SK-N-SH treated with all-trans-retinoic acid at 6 μM for 48 hours (cell line): Measurements from ENCODE around the gene DNTT.

ENCODE experiments used
- ATAC-seq: fragments of 200-7000 bp; cut with Tn5 transposase; 3 replicates; pipeline ENCODE4 v1.9.1; 2020; ENCODE audit warnings: mild to moderate bottlenecking, moderate library complexity
- ARNTL ChIP-seq: fragments of 450-650 bp; formaldehyde crosslinking; IDR thresholded peaks from 2 replicates; pipeline ENCODE4 v1.5.0; 2020; ENCODE audit warnings: low read depth, mild to moderate bottlenecking, moderate library complexity, borderline replicate concordance
- BACH2 ChIP-seq: fragments of 250-450 bp; sonication (Bioruptor Pico); IDR thresholded peaks from 2 replicates; pipeline ENCODE4 v1.9.0; 2021; ENCODE audit warnings: mild to moderate bottlenecking, borderline replicate concordance
- CSDC2 ChIP-seq: fragments of 250-450 bp; sonication (Bioruptor Pico); IDR thresholded peaks from 2 replicates; pipeline ENCODE4 v1.5.0; 2020; ENCODE audit warnings: mild to moderate bottlenecking, moderate library complexity
- ESRRG ChIP-seq: fragments of 250-450 bp; sonication (Bioruptor Pico); IDR thresholded peaks from 2 replicates; pipeline ENCODE4 v1.6.1; 2021; ENCODE audit warnings: mild to moderate bottlenecking
- GLIS3 ChIP-seq: fragments of 250-450 bp; sonication (Bioruptor Pico); IDR thresholded peaks from 2 replicates; pipeline ENCODE4 v1.5.0; 2020; ENCODE audit warnings: mild to moderate bottlenecking, moderate library complexity
- ISL1 ChIP-seq: fragments of 250-450 bp; sonication (Bioruptor Pico); IDR thresholded peaks from 2 replicates; pipeline ENCODE4 v2.1.2; 2022; ENCODE audit warnings: mild to moderate bottlenecking, moderate library complexity
- OSR1 ChIP-seq: fragments of 250-450 bp; sonication (Bioruptor Pico); IDR thresholded peaks from 2 replicates; pipeline ENCODE4 v1.8.0; 2022; ENCODE audit warnings: moderate library complexity, mild to moderate bottlenecking, inconsistent platforms
- PPARA ChIP-seq: fragments of 250-450 bp; sonication (Bioruptor Pico); IDR thresholded peaks from 2 replicates; pipeline ENCODE4 v1.5.0; 2020; ENCODE audit warnings: mild to moderate bottlenecking, borderline replicate concordance
- RARB ChIP-seq: fragments of 250-450 bp; sonication (Bioruptor Pico); IDR thresholded peaks from 2 replicates; pipeline ENCODE4 v1.8.0; 2021; ENCODE audit warnings: mild to moderate bottlenecking, moderate library complexity
- SNAI2 ChIP-seq: fragments of 250-450 bp; sonication (Bioruptor Pico); IDR thresholded peaks from 2 replicates; pipeline ENCODE4 v1.5.0; 2020; ENCODE audit warnings: mild to moderate bottlenecking, moderate library complexity
- TCF4 ChIP-seq: fragments of 250-450 bp; sonication (Bioruptor Pico); IDR thresholded peaks from 2 replicates; pipeline ENCODE4 v1.8.0; 2021; ENCODE audit warnings: mild to moderate bottlenecking, moderate library complexity, borderline replicate concordance
- TOX ChIP-seq: fragments of 250-450 bp; sonication (Bioruptor Pico); IDR thresholded peaks from 2 replicates; pipeline ENCODE4 v1.8.0; 2021; ENCODE audit warnings: mild to moderate bottlenecking, moderate library complexity, borderline replicate concordance
- ZC3H10 ChIP-seq: fragments of 250-450 bp; sonication (Bioruptor Pico); IDR thresholded peaks from 2 replicates; pipeline ENCODE4 v1.5.1; 2021; ENCODE audit warnings: mild to moderate bottlenecking, moderate library complexity
- ZFP3 ChIP-seq: fragments of 250-450 bp; sonication (Bioruptor Pico); IDR thresholded peaks from 2 replicates; pipeline ENCODE4 v1.5.0; 2020; ENCODE audit warnings: mild to moderate bottlenecking, moderate library complexity
- ZFP30 ChIP-seq: fragments of 450-650 bp; formaldehyde crosslinking; IDR thresholded peaks from 2 replicates; pipeline ENCODE4 v1.5.0; 2022; ENCODE audit warnings: mild to moderate bottlenecking, moderate library complexity
- ZNF565 ChIP-seq: fragments of 450-650 bp; formaldehyde crosslinking; conservative IDR thresholded peaks from 2 replicates; pipeline ENCODE4 v1.5.0; 2020; ENCODE audit warnings: low read depth, mild to moderate bottlenecking, moderate library complexity
- ZNF70 ChIP-seq: fragments of 450-650 bp; formaldehyde crosslinking; IDR thresholded peaks from 2 replicates; pipeline ENCODE4 v1.5.0; 2020; ENCODE audit warnings: mild to moderate bottlenecking, moderate library complexity
- TF ChIP-seq, protein P1 (sequence below): fragments of 250-450 bp; sonication (Bioruptor Pico); IDR thresholded peaks from 2 replicates; pipeline ENCODE4 v1.5.1; 2020; ENCODE audit warnings: low read depth, mild to moderate bottlenecking, moderate library complexity
- TF ChIP-seq, protein P2 (sequence below): fragments of 250-450 bp; sonication (Bioruptor Pico); IDR thresholded peaks from 2 replicates; pipeline ENCODE4 v1.8.0; 2020; ENCODE audit warnings: mild to moderate bottlenecking, moderate library complexity, borderline replicate concordance
- TF ChIP-seq, protein P3 (sequence below): fragments of 250-450 bp; sonication (Bioruptor Pico); IDR thresholded peaks from 2 replicates; pipeline ENCODE4 v1.8.0; 2021; ENCODE audit warnings: low read depth, mild to moderate bottlenecking, moderate library complexity, borderline replicate concordance
- TF ChIP-seq, protein P4 (sequence below): fragments of 250-450 bp; sonication (Bioruptor Pico); IDR thresholded peaks from 2 replicates; pipeline ENCODE4 v1.5.1; 2021; ENCODE audit warnings: mild to moderate bottlenecking, moderate library complexity
- TF ChIP-seq, protein P5 (sequence below): fragments of 250-450 bp; sonication (Bioruptor Pico); IDR thresholded peaks from 2 replicates; pipeline ENCODE4 v1.5.0; 2020; ENCODE audit warnings: mild to moderate bottlenecking, moderate library complexity

Gene DNTT

DNA sequence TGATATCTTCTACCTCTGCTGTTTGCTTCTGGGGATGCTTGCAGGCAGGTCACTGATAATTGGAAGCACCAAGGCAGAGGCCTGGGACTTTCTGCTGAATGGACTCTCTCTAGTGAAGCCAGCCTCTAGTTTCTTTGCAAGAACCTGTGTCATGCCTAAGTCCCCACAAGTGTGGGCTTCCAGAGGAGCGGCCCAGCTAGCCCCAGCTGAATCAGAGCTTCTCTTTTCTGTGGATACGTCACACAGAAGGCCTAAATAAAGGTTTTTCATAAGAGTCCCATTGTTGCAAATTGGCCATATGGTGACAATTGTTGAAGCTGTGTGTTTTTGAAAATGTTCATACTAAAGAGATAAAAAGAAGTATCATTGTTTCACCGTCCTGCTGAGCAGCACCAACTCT lies 61.3 kb downstream of the DNTT start:
- TF ChIP-seq, protein P1, sequence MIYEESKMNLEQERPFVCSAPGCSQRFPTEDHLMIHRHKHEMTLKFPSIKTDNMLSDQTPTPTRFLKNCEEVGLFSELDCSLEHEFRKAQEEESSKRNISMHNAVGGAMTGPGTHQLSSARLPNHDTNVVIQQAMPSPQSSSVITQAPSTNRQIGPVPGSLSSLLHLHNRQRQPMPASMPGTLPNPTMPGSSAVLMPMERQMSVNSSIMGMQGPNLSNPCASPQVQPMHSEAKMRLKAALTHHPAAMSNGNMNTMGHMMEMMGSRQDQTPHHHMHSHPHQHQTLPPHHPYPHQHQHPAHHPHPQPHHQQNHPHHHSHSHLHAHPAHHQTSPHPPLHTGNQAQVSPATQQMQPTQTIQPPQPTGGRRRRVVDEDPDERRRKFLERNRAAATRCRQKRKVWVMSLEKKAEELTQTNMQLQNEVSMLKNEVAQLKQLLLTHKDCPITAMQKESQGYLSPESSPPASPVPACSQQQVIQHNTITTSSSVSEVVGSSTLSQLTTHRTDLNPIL (CRISPR knock-in tag): no peak
- no peak for TF ChIP-seq BACH2
- no peak for TF ChIP-seq ZFP30 (CRISPR knock-in tag)
- TF ChIP-seq OSR1 (CRISPR knock-in tag): no peak
- TF ChIP-seq SNAI2: no peak
- TF ChIP-seq ZNF565 (CRISPR knock-in tag): no peak
- no peak for TF ChIP-seq RARB (CRISPR knock-in tag)
- TF ChIP-seq CSDC2 (CRISPR knock-in tag): no peak
- TF ChIP-seq ISL1 (CRISPR knock-in tag): no peak
- TF ChIP-seq ARNTL (CRISPR knock-in tag): no peak
- TF ChIP-seq ZC3H10 (CRISPR knock-in tag): no peak
- TF ChIP-seq, protein P2, sequence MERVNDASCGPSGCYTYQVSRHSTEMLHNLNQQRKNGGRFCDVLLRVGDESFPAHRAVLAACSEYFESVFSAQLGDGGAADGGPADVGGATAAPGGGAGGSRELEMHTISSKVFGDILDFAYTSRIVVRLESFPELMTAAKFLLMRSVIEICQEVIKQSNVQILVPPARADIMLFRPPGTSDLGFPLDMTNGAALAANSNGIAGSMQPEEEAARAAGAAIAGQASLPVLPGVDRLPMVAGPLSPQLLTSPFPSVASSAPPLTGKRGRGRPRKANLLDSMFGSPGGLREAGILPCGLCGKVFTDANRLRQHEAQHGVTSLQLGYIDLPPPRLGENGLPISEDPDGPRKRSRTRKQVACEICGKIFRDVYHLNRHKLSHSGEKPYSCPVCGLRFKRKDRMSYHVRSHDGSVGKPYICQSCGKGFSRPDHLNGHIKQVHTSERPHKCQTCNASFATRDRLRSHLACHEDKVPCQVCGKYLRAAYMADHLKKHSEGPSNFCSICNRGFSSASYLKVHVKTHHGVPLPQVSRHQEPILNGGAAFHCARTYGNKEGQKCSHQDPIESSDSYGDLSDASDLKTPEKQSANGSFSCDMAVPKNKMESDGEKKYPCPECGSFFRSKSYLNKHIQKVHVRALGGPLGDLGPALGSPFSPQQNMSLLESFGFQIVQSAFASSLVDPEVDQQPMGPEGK (CRISPR knock-in tag): no peak
- no peak for TF ChIP-seq TCF4 (CRISPR knock-in tag)
- no peak for TF ChIP-seq ZNF70
- no peak for TF ChIP-seq PPARA
- no peak for ATAC-seq

DNA sequence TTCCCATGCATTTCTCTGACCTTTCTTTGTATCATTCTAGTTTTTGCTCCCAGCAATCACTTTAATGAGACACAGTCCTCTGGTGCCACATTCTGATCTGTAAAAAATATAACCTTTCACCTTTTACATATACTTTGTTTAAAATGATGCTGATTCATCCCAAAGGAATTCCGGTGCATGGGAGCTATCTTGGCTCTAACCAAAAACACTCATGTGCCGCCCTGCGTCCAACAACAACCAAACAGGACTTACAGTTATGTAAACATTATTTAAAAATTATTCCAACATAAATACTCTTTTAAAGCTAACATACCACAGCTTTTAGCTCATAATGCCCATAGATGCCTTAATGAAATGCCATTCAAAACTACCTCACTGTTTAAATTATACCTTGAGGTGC lies 62.3 kb downstream of the DNTT start:
- no peak for ATAC-seq
- TF ChIP-seq ZFP30 (CRISPR knock-in tag): no peak
- TF ChIP-seq PPARA: no peak
- no peak for TF ChIP-seq RARB (CRISPR knock-in tag)
- no peak for TF ChIP-seq TOX (CRISPR knock-in tag)
- no peak for TF ChIP-seq ZFP3 (CRISPR knock-in tag)
- no peak for TF ChIP-seq ZC3H10 (CRISPR knock-in tag)
- no peak for TF ChIP-seq ARNTL (CRISPR knock-in tag)
- TF ChIP-seq TCF4 (CRISPR knock-in tag): no peak
- TF ChIP-seq, protein P2 (CRISPR knock-in tag): no peak
- no peak for TF ChIP-seq OSR1 (CRISPR knock-in tag)
- TF ChIP-seq, protein P3, sequence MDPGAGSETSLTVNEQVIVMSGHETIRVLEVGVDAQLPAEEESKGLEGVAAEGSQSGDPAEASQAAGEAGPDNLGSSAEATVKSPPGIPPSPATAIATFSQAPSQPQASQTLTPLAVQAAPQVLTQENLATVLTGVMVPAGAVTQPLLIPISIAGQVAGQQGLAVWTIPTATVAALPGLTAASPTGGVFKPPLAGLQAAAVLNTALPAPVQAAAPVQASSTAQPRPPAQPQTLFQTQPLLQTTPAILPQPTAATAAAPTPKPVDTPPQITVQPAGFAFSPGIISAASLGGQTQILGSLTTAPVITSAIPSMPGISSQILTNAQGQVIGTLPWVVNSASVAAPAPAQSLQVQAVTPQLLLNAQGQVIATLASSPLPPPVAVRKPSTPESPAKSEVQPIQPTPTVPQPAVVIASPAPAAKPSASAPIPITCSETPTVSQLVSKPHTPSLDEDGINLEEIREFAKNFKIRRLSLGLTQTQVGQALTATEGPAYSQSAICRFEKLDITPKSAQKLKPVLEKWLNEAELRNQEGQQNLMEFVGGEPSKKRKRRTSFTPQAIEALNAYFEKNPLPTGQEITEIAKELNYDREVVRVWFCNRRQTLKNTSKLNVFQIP (CRISPR knock-in tag): no peak
- no peak for TF ChIP-seq CSDC2 (CRISPR knock-in tag)
- no peak for TF ChIP-seq SNAI2
- TF ChIP-seq, protein P1 (CRISPR knock-in tag): no peak
- TF ChIP-seq, protein P4, sequence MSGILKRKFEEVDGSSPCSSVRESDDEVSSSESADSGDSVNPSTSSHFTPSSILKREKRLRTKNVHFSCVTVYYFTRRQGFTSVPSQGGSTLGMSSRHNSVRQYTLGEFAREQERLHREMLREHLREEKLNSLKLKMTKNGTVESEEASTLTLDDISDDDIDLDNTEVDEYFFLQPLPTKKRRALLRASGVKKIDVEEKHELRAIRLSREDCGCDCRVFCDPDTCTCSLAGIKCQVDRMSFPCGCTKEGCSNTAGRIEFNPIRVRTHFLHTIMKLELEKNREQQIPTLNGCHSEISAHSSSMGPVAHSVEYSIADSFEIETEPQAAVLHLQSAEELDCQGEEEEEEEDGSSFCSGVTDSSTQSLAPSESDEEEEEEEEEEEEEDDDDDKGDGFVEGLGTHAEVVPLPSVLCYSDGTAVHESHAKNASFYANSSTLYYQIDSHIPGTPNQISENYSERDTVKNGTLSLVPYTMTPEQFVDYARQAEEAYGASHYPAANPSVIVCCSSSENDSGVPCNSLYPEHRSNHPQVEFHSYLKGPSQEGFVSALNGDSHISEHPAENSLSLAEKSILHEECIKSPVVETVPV (CRISPR knock-in tag): no peak
- no peak for TF ChIP-seq ESRRG
- no peak for TF ChIP-seq ZNF70
- no peak for TF ChIP-seq ISL1 (CRISPR knock-in tag)
- TF ChIP-seq, protein P5, sequence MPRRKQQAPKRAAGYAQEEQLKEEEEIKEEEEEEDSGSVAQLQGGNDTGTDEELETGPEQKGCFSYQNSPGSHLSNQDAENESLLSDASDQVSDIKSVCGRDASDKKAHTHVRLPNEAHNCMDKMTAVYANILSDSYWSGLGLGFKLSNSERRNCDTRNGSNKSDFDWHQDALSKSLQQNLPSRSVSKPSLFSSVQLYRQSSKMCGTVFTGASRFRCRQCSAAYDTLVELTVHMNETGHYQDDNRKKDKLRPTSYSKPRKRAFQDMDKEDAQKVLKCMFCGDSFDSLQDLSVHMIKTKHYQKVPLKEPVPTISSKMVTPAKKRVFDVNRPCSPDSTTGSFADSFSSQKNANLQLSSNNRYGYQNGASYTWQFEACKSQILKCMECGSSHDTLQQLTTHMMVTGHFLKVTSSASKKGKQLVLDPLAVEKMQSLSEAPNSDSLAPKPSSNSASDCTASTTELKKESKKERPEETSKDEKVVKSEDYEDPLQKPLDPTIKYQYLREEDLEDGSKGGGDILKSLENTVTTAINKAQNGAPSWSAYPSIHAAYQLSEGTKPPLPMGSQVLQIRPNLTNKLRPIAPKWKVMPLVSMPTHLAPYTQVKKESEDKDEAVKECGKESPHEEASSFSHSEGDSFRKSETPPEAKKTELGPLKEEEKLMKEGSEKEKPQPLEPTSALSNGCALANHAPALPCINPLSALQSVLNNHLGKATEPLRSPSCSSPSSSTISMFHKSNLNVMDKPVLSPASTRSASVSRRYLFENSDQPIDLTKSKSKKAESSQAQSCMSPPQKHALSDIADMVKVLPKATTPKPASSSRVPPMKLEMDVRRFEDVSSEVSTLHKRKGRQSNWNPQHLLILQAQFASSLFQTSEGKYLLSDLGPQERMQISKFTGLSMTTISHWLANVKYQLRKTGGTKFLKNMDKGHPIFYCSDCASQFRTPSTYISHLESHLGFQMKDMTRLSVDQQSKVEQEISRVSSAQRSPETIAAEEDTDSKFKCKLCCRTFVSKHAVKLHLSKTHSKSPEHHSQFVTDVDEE (CRISPR knock-in tag): no peak
- no peak for TF ChIP-seq GLIS3 (CRISPR knock-in tag)
